Activated CD4-positive, alpha-beta T cell treated with anti-CD3 and anti-CD28 coated beads, Interleukin-2, amount 10 ng/mL, durations not matched to agents 24 days and 14 days (primary cell): Measurements from ENCODE around the gene TMEM87A. TPM values are rescaled to one million over a fixed set of nuclear protein-coding genes. Genes with fewer than 3 reads are reported as not detected.
A peak's percentile ranks its signal among the peaks of the same experiment; 100 is the strongest.

ENCODE experiments used
- DNase-seq: peaks from one replicate; pipeline ENCODE4 v3.0.0; 2022
- H3K27ac Mint-ChIP-seq: one replicate; pipeline ENCODE4 v1.8.0; 2022; ENCODE audit warnings: mild to moderate bottlenecking, mixed read lengths
- H3K27me3 Mint-ChIP-seq: one replicate; pipeline ENCODE4 v1.8.0; 2022; ENCODE audit warnings: mixed read lengths
- H3K36me3 Mint-ChIP-seq: one replicate; pipeline ENCODE4 v1.8.0; 2022; ENCODE audit warnings: low read depth, mild to moderate bottlenecking, mixed read lengths
- H3K4me1 Mint-ChIP-seq: one replicate; pipeline ENCODE4 v1.8.0; 2021; ENCODE audit warnings: mixed read lengths
- H3K4me3 Mint-ChIP-seq: one replicate; pipeline ENCODE4 v1.8.0; 2022; ENCODE audit warnings: mild to moderate bottlenecking, moderate library complexity, mixed read lengths
- H3K9me3 Mint-ChIP-seq: one replicate; pipeline ENCODE4 v1.8.0; 2021; ENCODE audit warnings: mixed read lengths
- intact Hi-C: fragments of 100-400 bp; cut with micrococcal nuclease; formaldehyde crosslinking; loops from one replicate; pipeline ENCODE4 v1.15.1; 2023
- total RNA-seq: library from RNA; stranded (reverse); gene quantifications from 2 replicates; pipeline ENCODE4 v1.2.3, GENCODE V29; 2022

The TMEM87A gene
- total RNA-seq, 1 donor from 2014 or later, result 37.1 TPM

DNA sequence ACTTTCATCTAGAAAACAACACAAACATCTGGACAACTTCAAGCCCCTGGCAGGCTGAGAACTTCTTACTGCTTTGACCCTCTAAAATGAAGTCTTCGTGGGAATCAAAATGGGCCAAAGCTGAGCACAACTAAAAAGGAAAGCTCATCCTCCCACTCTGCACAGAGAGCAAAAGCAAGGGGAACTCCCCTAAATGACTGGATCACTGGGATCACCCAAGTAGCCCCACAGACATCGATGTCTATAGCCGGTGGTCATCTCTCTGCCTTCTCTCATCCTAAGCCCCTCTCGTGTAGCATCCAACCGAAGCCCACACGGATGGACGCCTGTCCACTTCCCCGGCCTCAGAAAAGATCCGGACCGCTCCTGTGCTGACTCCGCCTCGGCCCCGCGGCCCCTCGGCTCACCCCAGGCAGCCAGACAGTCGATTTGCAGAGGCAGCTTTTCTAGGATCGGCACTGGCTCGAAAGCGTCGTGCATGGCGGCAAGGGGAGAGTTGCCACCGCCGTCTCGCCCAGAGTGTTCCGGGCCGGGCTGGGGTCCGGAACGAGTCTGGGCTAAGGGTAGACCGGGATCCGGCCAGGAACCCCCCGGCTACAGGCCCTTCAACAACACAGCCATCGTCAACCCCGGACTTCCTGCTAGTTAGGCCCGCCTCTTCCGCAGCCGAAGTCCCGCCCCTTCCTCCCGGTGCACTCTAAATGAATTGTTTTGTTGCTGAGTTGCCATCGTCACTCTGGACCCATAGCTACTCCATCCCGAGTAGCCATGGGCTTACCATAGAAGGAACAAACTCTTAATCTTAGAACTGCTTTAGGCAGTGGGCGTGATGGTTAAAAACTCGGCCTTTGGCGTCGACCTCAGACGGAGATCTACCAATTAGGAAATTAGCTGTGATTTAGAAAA, 65.3 kb downstream of the TMEM87A start, which contains the start of gene VPS39:
Gene VPS39 (minus strand): TSS at position 631 of the 906 bp plus-strand sequence. CDS start 151 bp downstream, at position 480.
- Mint-ChIP-seq H3K27me3 (no peaks in the 10 kb centered on the region), H3K4me3 (peak within 1 kb of the TSS; percentile 98), H3K27ac (peak within 1 kb of the TSS; percentile 98), H3K4me1 (peaks cover 28% of the 10 kb centered on the region), H3K36me3 (peaks cover 38% of the 10 kb centered on the region), H3K9me3 (no peaks in the 10 kb centered on the region)
- DNase-seq, result peak; percentile 96
- intact Hi-C loops, result loop anchor here (1.0 to 10.0 kb wide), 3 partner anchors 15 to 287 kb away; partner anchors contain the start of genes GANC, SNAP23, TMEM87A and ZNF106

DNA sequence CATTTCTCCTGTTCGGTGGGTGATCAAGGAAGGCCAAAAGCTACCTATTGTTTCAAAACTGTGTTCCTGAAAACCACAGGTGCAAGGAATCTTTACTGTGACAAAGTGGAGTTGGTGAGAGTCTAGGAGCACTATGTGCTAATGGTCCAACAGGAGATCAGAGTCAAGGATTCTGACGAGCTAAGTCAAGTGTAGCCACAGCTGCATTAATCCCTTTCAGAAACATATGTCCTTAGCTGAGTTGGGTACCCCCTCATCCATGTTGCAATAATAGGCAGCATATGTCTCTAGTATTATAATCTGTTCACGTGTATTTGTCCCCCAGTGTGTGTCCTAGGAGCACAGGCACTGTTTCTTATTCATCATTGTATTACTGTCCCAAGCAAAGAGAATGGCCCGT, 66.8 kb downstream of the TMEM87A start:
- peak overlapping the region; percentile 98 for H3K4me3 Mint-ChIP-seq
- intact Hi-C loops, result loop anchor here (10.0 kb wide), 1 partner anchor 288 kb away; the partner anchor contains the start of genes SNAP23 and ZNF106
- H3K9me3 Mint-ChIP-seq, result no peaks in the 10 kb centered on the region
- no peak for DNase-seq
- peaks cover 43% of the 10 kb centered on the region for H3K36me3 Mint-ChIP-seq
- no peaks in the 10 kb centered on the region for H3K27me3 Mint-ChIP-seq
- peak overlapping the region; percentile 3 for H3K27ac Mint-ChIP-seq
- peaks cover 32% of the 10 kb centered on the region for H3K4me1 Mint-ChIP-seq

DNA sequence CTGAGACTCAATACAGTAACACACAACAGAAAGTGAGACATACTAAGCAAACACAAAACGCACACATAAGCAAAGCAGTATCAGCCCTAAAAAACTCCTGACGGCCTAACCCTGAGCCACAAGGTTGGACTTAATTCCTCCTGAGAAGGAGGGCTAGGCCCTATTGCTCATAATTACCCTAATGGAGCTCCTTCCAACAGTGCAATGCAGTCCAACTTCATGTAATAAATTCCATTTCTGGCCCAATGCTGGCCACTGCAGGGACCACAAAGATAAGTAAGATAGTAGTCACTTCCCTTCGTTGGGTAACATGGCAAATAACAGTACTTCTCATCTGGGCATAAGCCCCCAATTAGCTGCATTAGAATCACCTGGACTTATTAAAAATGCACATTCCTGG, 69.3 kb downstream of the TMEM87A start:
- no peaks in the 10 kb centered on the region for H3K9me3 Mint-ChIP-seq
- no peak overlapping the region for H3K27ac Mint-ChIP-seq
- peaks cover 30% of the 10 kb centered on the region for H3K4me1 Mint-ChIP-seq
- H3K27me3 Mint-ChIP-seq, result no peaks in the 10 kb centered on the region
- H3K4me3 Mint-ChIP-seq, result no peak overlapping the region
- peaks cover 35% of the 10 kb centered on the region for H3K36me3 Mint-ChIP-seq
- no peak for DNase-seq
- intact Hi-C loops, result loop anchor here (10.0 kb wide), 1 partner anchor 291 kb away; the partner anchor contains the start of genes SNAP23 and ZNF106

DNA sequence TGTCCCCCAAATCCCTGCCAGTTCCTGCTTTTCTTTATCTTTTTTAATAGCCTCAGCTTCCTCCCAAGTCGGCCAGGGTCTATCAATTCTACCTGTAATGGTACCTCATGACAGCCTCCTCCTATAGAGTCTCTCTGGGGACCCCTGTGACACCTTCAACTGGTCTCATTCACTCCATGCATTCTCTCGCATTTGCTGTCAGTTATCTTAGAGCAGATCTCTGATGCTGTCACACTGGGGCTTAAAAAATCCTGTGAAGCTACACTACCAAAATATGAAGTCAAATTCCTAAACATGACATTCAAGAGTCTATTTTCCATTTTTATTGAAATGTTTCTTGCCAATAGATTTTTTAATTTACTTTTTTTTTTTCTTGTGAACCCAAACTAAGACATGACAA, 70.6 kb downstream of the TMEM87A start:
- Mint-ChIP-seq H3K27ac (no peak overlapping the region), H3K4me3 (no peak overlapping the region), H3K4me1 (peaks cover 28% of the 10 kb centered on the region), H3K36me3 (peaks cover 37% of the 10 kb centered on the region), H3K27me3 (no peaks in the 10 kb centered on the region), H3K9me3 (no peaks in the 10 kb centered on the region)
- DNase-seq, result no peak
- intact Hi-C loops, result loop anchor here (10.0 kb wide), 1 partner anchor 292 kb away; the partner anchor contains the start of genes SNAP23 and ZNF106

DNA sequence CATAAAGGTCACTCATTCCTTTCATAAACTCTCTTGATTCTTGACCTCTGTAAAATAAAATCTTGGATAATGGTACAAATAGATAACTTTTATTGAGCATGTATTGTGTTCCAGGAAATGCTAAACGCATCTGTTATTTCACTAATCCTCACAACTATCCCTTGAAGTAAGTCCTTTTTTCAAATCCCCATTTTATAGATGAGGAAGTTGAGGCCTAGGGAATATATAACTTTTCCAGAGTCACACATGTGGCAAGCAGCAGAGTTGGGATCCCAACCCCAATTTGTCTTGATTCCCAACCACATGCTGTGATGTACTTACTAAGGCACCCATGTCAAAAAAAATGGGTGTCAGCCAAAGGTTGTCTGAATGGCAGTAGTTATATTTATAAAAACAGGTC, 71.4 kb downstream of the TMEM87A start:
- Mint-ChIP-seq H3K27me3 (no peaks in the 10 kb centered on the region), H3K27ac (no peak overlapping the region), H3K36me3 (peaks cover 42% of the 10 kb centered on the region), H3K9me3 (no peaks in the 10 kb centered on the region), H3K4me1 (peaks cover 20% of the 10 kb centered on the region), H3K4me3 (no peak overlapping the region)
- no peak for DNase-seq
- intact Hi-C loops, result loop anchor here (10.0 kb wide), 1 partner anchor 293 kb away; the partner anchor contains the start of genes SNAP23 and ZNF106

DNA sequence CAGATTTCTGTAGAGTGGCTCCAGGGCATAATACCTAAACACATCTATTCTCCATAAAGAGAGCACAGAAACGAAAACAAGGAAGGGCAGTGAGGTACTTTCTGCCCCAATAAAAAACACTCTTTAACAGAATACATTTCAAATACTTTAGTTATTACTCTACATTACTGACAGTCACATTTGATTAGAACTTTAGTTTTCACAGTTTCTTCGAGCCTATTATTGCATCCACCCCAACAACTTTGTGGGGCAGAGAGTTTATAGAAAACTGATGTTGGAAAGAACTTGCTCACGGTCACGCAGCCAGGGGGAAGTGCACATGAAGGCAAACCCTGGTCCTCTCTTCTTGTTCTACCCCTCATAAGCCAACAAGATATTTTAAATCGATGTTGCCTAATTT, 74.1 kb downstream of the TMEM87A start:
- Mint-ChIP-seq H3K27ac (no peak overlapping the region), H3K36me3 (peaks cover 45% of the 10 kb centered on the region), H3K27me3 (no peaks in the 10 kb centered on the region), H3K4me3 (no peak overlapping the region), H3K4me1 (peaks cover 11% of the 10 kb centered on the region), H3K9me3 (no peaks in the 10 kb centered on the region)
- intact Hi-C loops, result no loop called here
- no peak for DNase-seq

DNA sequence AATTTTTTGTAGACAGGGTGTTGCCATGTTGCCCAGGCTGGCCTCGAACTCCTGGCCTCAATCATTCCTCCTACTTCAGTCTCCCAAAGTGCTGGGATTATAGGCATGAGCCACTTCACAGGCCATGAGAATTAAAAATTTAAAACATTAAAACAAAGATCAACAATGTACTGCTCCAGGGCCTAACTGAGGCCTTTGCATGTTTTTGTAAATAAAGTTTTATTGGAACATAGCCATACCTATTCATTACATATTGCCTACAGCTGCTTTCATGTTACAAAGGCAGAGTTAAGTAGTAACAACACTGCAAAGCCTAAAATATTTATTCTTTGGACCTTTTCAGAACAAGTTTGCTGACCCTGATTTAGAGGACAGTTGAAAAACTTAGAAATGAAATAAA, 74.7 kb downstream of the TMEM87A start:
- H3K27me3 Mint-ChIP-seq, result no peaks in the 10 kb centered on the region
- no peak overlapping the region for H3K27ac Mint-ChIP-seq
- H3K36me3 Mint-ChIP-seq, result peaks cover 43% of the 10 kb centered on the region
- intact Hi-C loops, result no loop called here
- DNase-seq, result no peak
- peaks cover 13% of the 10 kb centered on the region for H3K4me1 Mint-ChIP-seq
- no peak overlapping the region for H3K4me3 Mint-ChIP-seq
- H3K9me3 Mint-ChIP-seq, result no peaks in the 10 kb centered on the region

DNA sequence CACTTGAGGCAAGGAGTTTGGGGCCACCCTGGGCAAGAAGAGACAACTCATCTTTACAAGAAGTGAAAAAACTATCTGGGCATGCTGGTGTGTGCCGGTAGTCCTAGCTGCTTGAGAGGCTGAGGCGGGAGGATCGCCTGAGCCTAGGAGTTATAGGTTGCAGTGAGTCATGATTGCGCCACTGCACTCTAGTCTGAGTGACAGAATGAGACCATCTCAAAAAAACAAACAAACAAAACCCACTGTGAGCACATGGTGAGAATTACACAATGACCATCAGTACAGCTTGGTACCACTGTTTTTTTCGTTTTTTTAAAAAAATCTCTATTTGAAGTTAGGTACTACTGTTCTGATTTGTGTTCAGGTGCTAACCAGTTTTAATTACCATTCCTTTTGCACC, 78.7 kb downstream of the TMEM87A start:
- Mint-ChIP-seq H3K27me3 (no peaks in the 10 kb centered on the region), H3K9me3 (no peaks in the 10 kb centered on the region), H3K4me3 (no peak overlapping the region), H3K36me3 (peaks cover 53% of the 10 kb centered on the region), H3K4me1 (peaks cover 35% of the 10 kb centered on the region), H3K27ac (peak overlapping the region; percentile 76)
- intact Hi-C loops, result loop anchor here (5.0 kb wide), 2 partner anchors 87 to 222 kb away; partner anchors contain the start of gene EHD4
- no peak for DNase-seq

DNA sequence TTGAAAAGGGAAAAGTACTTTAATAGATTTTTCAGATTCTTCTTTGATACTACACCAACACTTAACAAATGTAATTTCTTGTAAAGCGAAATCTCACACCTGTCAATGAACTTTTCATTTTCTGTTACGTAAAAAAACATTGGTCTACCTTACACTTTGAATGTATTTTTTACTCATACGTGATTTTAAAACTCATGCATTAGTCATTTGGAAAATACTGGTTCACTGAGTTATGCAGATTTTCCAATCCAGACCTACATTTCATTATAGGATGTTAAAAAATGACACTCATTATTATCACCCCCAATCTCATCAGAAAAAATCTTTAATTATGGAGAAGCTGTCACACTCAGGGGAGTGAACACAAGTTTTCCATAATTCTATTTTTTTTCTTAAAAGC, 79.8 kb downstream of the TMEM87A start:
- H3K4me1 Mint-ChIP-seq, result peaks cover 38% of the 10 kb centered on the region
- peaks cover 55% of the 10 kb centered on the region for H3K36me3 Mint-ChIP-seq
- intact Hi-C loops, result loop anchor here (1.0 to 5.0 kb wide), 3 partner anchors 15 to 221 kb away; partner anchors contain the start of genes EHD4 and VPS39
- no peaks in the 10 kb centered on the region for H3K27me3 Mint-ChIP-seq
- H3K4me3 Mint-ChIP-seq, result peak overlapping the region; percentile 53
- H3K27ac Mint-ChIP-seq, result peak overlapping the region; percentile 79
- no peaks in the 10 kb centered on the region for H3K9me3 Mint-ChIP-seq
- DNase-seq, result no peak

DNA sequence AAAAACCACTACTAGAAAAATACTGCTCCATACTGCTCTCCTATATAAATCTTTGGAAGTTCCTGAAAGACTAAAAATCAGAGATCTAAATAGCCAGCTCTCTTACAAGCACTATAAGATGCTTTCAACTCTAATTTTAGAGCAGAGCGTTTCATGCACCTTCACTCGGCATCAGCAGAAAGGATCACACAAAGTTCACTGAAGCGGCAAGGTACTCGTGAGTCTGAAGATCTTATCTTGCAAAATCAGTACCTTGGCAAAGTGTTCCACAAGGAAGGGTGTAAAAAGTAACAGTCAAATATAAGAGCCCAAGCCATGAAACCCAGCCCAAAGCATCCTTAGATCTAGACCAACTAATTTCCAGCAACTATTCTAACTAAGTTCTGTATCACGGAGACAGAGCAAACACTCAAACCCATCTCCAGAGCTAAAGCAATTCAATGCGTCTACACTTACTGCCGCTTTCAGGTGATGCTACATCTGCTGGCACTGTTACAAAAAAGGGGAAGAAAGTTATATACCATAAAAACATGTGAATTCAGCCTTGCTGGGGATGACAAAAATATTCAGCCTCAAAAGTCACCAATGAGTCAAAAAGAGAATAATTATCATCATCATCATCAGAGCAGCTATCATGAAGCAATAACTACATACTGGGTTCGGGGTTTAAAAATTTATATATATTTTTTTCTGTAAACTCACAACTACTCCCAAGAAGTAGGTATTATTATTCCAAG, 81.5 kb downstream of the TMEM87A start:
- H3K4me1 Mint-ChIP-seq, result peaks cover 38% of the 10 kb centered on the region
- peak overlapping the region; percentile 36 for H3K27ac Mint-ChIP-seq
- intact Hi-C loops, result loop anchor here (5.0 kb wide), 2 partner anchors 84 to 219 kb away; partner anchors contain the start of gene EHD4
- DNase-seq, result no peak
- no peak overlapping the region for H3K4me3 Mint-ChIP-seq
- no peaks in the 10 kb centered on the region for H3K27me3 Mint-ChIP-seq
- H3K36me3 Mint-ChIP-seq, result peaks cover 57% of the 10 kb centered on the region
- no peaks in the 10 kb centered on the region for H3K9me3 Mint-ChIP-seq

DNA sequence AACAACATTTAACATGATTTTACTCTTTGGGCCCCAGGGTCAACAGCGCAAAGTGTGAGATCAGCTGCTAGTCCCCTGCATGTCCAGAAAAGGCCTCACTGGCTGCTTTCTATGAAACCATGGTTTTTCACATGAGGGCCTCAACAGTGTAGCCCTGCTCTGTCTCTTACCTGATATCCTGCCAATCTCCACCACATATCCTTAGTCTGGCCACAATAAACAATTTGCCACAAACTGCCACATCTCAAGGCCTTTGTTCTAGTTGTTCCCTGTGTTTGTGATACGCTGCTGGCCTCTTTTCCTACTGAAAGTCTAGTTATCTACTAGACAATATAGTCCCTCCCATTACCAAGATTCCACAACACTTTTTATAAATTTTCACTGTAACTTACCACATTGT, 82.9 kb downstream of the TMEM87A start:
- peaks cover 34% of the 10 kb centered on the region for H3K4me1 Mint-ChIP-seq

DNA sequence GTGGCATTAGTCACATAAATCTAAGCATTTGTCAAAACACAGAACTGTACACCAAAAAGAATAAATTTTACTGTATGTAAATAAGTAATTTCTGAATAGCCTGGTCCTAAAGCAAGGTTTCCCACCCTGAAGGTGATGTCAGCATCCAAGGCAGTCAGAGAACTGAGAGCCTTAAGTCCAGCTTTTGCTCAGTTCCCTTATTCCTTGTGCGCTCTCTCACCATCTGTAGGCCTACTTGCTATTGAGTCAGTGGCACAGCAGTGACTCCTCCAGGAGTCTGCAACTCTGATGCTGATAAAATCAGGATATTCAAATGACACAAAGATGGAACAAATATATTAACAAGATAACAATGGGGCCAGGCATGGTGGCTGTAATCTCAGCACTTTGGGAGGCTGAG, 87.4 kb downstream of the TMEM87A start:
- no peak overlapping the region for H3K4me3 Mint-ChIP-seq
- no peak for DNase-seq
- intact Hi-C loops, result no loop called here
- H3K4me1 Mint-ChIP-seq, result peaks cover 9% of the 10 kb centered on the region
- no peak overlapping the region for H3K27ac Mint-ChIP-seq
- H3K36me3 Mint-ChIP-seq, result peaks cover 70% of the 10 kb centered on the region
- no peaks in the 10 kb centered on the region for H3K27me3 Mint-ChIP-seq
- H3K9me3 Mint-ChIP-seq, result no peaks in the 10 kb centered on the region

More for the DNA sequence above, 82.9 kb downstream of the TMEM87A start:
- intact Hi-C loops, result loop anchor here (5.0 kb wide), 2 partner anchors 83 to 218 kb away; partner anchors contain the start of gene EHD4
- Mint-ChIP-seq H3K9me3 (no peaks in the 10 kb centered on the region), H3K27me3 (no peaks in the 10 kb centered on the region), H3K4me3 (no peak overlapping the region), H3K27ac (peak overlapping the region; percentile 31), H3K36me3 (peaks cover 56% of the 10 kb centered on the region)
- no peak for DNase-seq

DNA sequence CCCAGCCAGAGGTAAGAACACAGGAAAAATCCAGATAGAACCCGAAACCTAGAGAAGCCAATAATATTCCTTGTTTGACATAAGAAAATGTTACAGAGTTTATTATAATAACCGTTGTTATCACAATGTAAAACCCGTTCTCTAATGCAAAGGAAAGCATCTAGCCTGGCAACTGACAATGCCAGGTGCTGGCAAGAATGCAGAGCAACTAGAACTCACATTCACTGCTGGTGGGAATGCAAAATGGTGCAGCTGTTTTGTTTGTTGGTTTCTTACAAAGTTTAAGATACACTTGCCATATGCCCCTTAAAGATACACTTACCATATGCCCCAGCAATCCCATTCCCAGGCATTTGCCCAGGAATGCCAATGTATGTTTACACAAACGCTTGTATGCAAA, 88.5 kb downstream of the TMEM87A start:
- no peak for DNase-seq
- Mint-ChIP-seq H3K4me1 (peaks cover 3% of the 10 kb centered on the region), H3K27me3 (no peaks in the 10 kb centered on the region), H3K9me3 (no peaks in the 10 kb centered on the region), H3K4me3 (no peak overlapping the region), H3K27ac (no peak overlapping the region), H3K36me3 (peaks cover 68% of the 10 kb centered on the region)
- intact Hi-C loops, result no loop called here
